GM10266 (cell line): ENCODE measurements around the gene NUAK1.

ENCODE experiments used
- DNase-seq: peaks from one replicate; pipeline ENCODE4 v3.0.0; 2012; ENCODE audit errors: extremely low spot score
- CTCF ChIP-seq: IDR thresholded peaks from 2 replicates; pipeline ENCODE4 v1.5.1; 2012; ENCODE audit warnings: mild to moderate bottlenecking, low read depth; ENCODE audit not compliant: control insufficient read depth, insufficient read depth; ENCODE audit errors: missing control alignments

Gene NUAK1

GRCh38 chr12:106163712-106164111 lies 25.0 kb upstream of the NUAK1 start:
- no peak for TF ChIP-seq CTCF

GRCh38 chr12:106161491-106161890 lies 22.7 kb upstream of the NUAK1 start:
- no peak for TF ChIP-seq CTCF
- no peak for DNase-seq

More at GRCh38 chr12:106163712-106164111, 25.0 kb upstream of the NUAK1 start:
- no peak for DNase-seq

GRCh38 chr12:106160915-106161314 lies 22.2 kb upstream of the NUAK1 start:
- no peak for DNase-seq
- no peak for TF ChIP-seq CTCF

GRCh38 chr12:106157802-106158201 lies 19.0 kb upstream of the NUAK1 start:
- TF ChIP-seq CTCF, result no peak
- DNase-seq, result no peak

GRCh38 chr12:106154751-106155273 lies 16.1 kb upstream of the NUAK1 start:
- TF ChIP-seq CTCF, result no peak
- no peak for DNase-seq

GRCh38 chr12:106152334-106152733 lies 13.6 kb upstream of the NUAK1 start:
- no peak for DNase-seq
- TF ChIP-seq CTCF, result no peak

- TF ChIP-seq CTCF, result no peak
- DNase-seq, result no peak
Observed at GRCh38 chr12:106150555-106150954, 11.8 kb upstream of the NUAK1 start.
